Mesendoderm (in vitro differentiated cells): ENCODE data around the gene PRPS1L1.

Experiments
- DNase-seq: peaks from one replicate; pipeline ENCODE4 v3.0.0; 2013
- H2AK5ac ChIP-seq: 2 replicates; pipeline ENCODE4 v1.6.1; 2013; ENCODE audit warnings: low read length, inconsistent platforms
- H2BK120ac ChIP-seq: 2 replicates; pipeline ENCODE4 v1.6.1; 2013; ENCODE audit warnings: low read depth, mild to moderate bottlenecking, low read length, moderate library complexity, mixed read lengths
- H2BK15ac ChIP-seq: replicated peaks from 2 replicates; pipeline ENCODE4 v1.6.1; 2013; ENCODE audit warnings: low read depth, mild to moderate bottlenecking, moderate library complexity
- H2BK5ac ChIP-seq: 2 replicates; pipeline ENCODE4 v1.6.1; 2013; ENCODE audit warnings: low read length, inconsistent platforms
- H3K18ac ChIP-seq: 2 replicates; pipeline ENCODE4 v1.6.1; 2013; ENCODE audit warnings: mild to moderate bottlenecking, low read length, mixed read lengths
- H3K23ac ChIP-seq: one replicate; pipeline ENCODE4 v1.6.1; 2013; ENCODE audit warnings: low read length
- H3K27ac ChIP-seq: 2 replicates; pipeline ENCODE4 v1.5.1; 2013; ENCODE audit warnings: low read depth, mild to moderate bottlenecking, inconsistent platforms, low read length, moderate library complexity
- H3K27me3 ChIP-seq: 2 replicates; pipeline ENCODE4 v1.6.1; 2013; ENCODE audit warnings: low read length, control low read depth, mild to moderate bottlenecking, inconsistent platforms; ENCODE audit not compliant: insufficient read depth, poor library complexity
- H3K36me3 ChIP-seq: 2 replicates; pipeline ENCODE4 v1.6.1; 2013; ENCODE audit warnings: low read length, inconsistent platforms; ENCODE audit not compliant: control insufficient read depth, insufficient read depth
- H3K4ac ChIP-seq: one replicate; pipeline ENCODE4 v1.6.1; 2013; ENCODE audit warnings: low read depth, mild to moderate bottlenecking, low read length, moderate library complexity
- H3K4me1 ChIP-seq: 2 replicates; pipeline ENCODE4 v1.6.1; 2013; ENCODE audit warnings: low read depth, low read length, inconsistent platforms; ENCODE audit not compliant: control insufficient read depth
- H3K4me2 ChIP-seq: 2 replicates; pipeline ENCODE4 v1.6.1; 2013; ENCODE audit warnings: low read length
- H3K4me3 ChIP-seq: 2 replicates; pipeline ENCODE4 v1.5.1; 2013; ENCODE audit warnings: mild to moderate bottlenecking, low read length
- H3K56ac ChIP-seq: one replicate; pipeline ENCODE4 v1.6.1; 2013; ENCODE audit warnings: low read length
- H3K79me1 ChIP-seq: 2 replicates; pipeline ENCODE4 v1.6.1; 2013; ENCODE audit warnings: low read length, inconsistent platforms
- H3K79me2 ChIP-seq: 2 replicates; pipeline ENCODE4 v1.6.1; 2013; ENCODE audit warnings: mild to moderate bottlenecking, low read length; ENCODE audit not compliant: control insufficient read depth, insufficient read depth
- H3K9ac ChIP-seq: 2 replicates; pipeline ENCODE4 v1.6.1; 2013; ENCODE audit warnings: low read length, inconsistent platforms
- H4K5ac ChIP-seq: one replicate; pipeline ENCODE4 v1.6.1; 2013; ENCODE audit warnings: low read length
- H4K8ac ChIP-seq: one replicate; pipeline ENCODE4 v1.6.1; 2013; ENCODE audit warnings: low read depth, mild to moderate bottlenecking, control low read depth, low read length, moderate library complexity
- WGBS: extraction: QIAGEN DNeasy Blood & Tissue Kit; methylation state at CpG from one replicate; pipeline ENCODE4 v1.1.7; 2013; ENCODE audit warnings: low lambda C conversion rate, missing lambda C conversion rate; ENCODE audit not compliant: insufficient coverage; ENCODE audit errors: extremely low coverage; 5-methylcytosine and 5-hydroxymethylcytosine counted together

Gene PRPS1L1

GRCh38 chr7:18041191-18041590 lies 13.5 kb upstream of the PRPS1L1 start:
- Histone ChIP-seq H3K27me3 (no peaks in the 10 kb centered on the region), H3K4ac (no peak overlapping the region), H4K5ac (no peak overlapping the region), H3K4me2 (no peak overlapping the region), H3K23ac (no peak overlapping the region), H3K18ac (no peak overlapping the region), H2BK120ac (no peak overlapping the region), H3K4me1 (no peaks in the 10 kb centered on the region), H3K79me2 (no peaks in the 10 kb centered on the region), H2AK5ac (no peak overlapping the region), H3K27ac (no peak overlapping the region), H3K79me1 (no peaks in the 10 kb centered on the region), H2BK5ac (no peak overlapping the region), H3K4me3 (no peak overlapping the region), H4K8ac (no peak overlapping the region), H3K56ac (no peak overlapping the region), H2BK15ac (no peak overlapping the region), H3K36me3 (no peaks in the 10 kb centered on the region), H3K9ac (no peak overlapping the region)
- no peak for DNase-seq

GRCh38 chr7:18040196-18040595 lies 12.6 kb upstream of the PRPS1L1 start:
- Histone ChIP-seq H3K36me3 (no peaks in the 10 kb centered on the region), H3K79me1 (no peaks in the 10 kb centered on the region), H4K5ac (no peak overlapping the region), H3K4ac (no peak overlapping the region), H3K79me2 (no peaks in the 10 kb centered on the region), H2BK15ac (no peak overlapping the region), H2BK5ac (no peak overlapping the region), H4K8ac (no peak overlapping the region), H3K23ac (no peak overlapping the region), H3K18ac (no peak overlapping the region), H3K4me3 (no peak overlapping the region), H3K56ac (no peak overlapping the region), H3K27ac (no peak overlapping the region), H3K9ac (no peak overlapping the region), H2BK120ac (no peak overlapping the region), H2AK5ac (no peak overlapping the region), H3K27me3 (no peaks in the 10 kb centered on the region), H3K4me2 (no peak overlapping the region), H3K4me1 (no peaks in the 10 kb centered on the region)
- DNase-seq = no peak
- no CpG with 5 or more reads among the region's 5 CpGs for WGBS

- H3K27ac ChIP-seq = no peak overlapping the region
- DNase-seq = no peak
- H3K9ac ChIP-seq = no peak overlapping the region
- H2BK120ac ChIP-seq = no peak overlapping the region
- no peaks in the 10 kb centered on the region for H3K79me2 ChIP-seq
- H2AK5ac ChIP-seq = no peak overlapping the region
- no peak overlapping the region for H4K5ac ChIP-seq
- H3K4me3 ChIP-seq = no peak overlapping the region
- no peak overlapping the region for H2BK5ac ChIP-seq
- H3K23ac ChIP-seq = no peak overlapping the region
- H3K4ac ChIP-seq = no peak overlapping the region
- H3K56ac ChIP-seq = no peak overlapping the region
- H2BK15ac ChIP-seq = no peak overlapping the region
- H4K8ac ChIP-seq = no peak overlapping the region
- no peaks in the 10 kb centered on the region for H3K4me1 ChIP-seq
- H3K79me1 ChIP-seq = no peaks in the 10 kb centered on the region
- H3K4me2 ChIP-seq = no peak overlapping the region
- H3K18ac ChIP-seq = no peak overlapping the region
- no peaks in the 10 kb centered on the region for H3K27me3 ChIP-seq
- no peaks in the 10 kb centered on the region for H3K36me3 ChIP-seq
Measured at GRCh38 chr7:18038382-18038781, 10.7 kb upstream of the PRPS1L1 start.

GRCh38 chr7:18037609-18038008 lies 10.0 kb upstream of the PRPS1L1 start:
- Histone ChIP-seq H3K4ac (no peak overlapping the region), H4K8ac (no peak overlapping the region), H3K18ac (no peak overlapping the region), H4K5ac (no peak overlapping the region), H3K4me1 (no peaks in the 10 kb centered on the region), H3K23ac (no peak overlapping the region), H2BK5ac (no peak overlapping the region), H3K79me2 (no peaks in the 10 kb centered on the region), H3K79me1 (no peaks in the 10 kb centered on the region), H2BK120ac (no peak overlapping the region), H3K9ac (no peak overlapping the region), H3K27me3 (no peaks in the 10 kb centered on the region), H3K56ac (no peak overlapping the region), H2AK5ac (no peak overlapping the region), H2BK15ac (no peak overlapping the region), H3K36me3 (no peaks in the 10 kb centered on the region), H3K4me3 (no peak overlapping the region), H3K27ac (no peak overlapping the region), H3K4me2 (no peak overlapping the region)
- DNase-seq = no peak
- no CpG with 5 or more reads among the region's 3 CpGs for WGBS

GRCh38 chr7:18036783-18037182 lies 9.1 kb upstream of the PRPS1L1 start:
- H3K18ac ChIP-seq = no peak overlapping the region
- H2BK120ac ChIP-seq = no peak overlapping the region
- no peak overlapping the region for H2AK5ac ChIP-seq
- H3K79me1 ChIP-seq = no peaks in the 10 kb centered on the region
- no peak overlapping the region for H3K27ac ChIP-seq
- no peaks in the 10 kb centered on the region for H3K27me3 ChIP-seq
- no peak overlapping the region for H3K4me3 ChIP-seq
- H2BK15ac ChIP-seq = no peak overlapping the region
- no peaks in the 10 kb centered on the region for H3K36me3 ChIP-seq
- no peak overlapping the region for H3K9ac ChIP-seq
- H4K5ac ChIP-seq = no peak overlapping the region
- H3K4me2 ChIP-seq = no peak overlapping the region
- H3K4ac ChIP-seq = no peak overlapping the region
- no peak for DNase-seq
- no peak overlapping the region for H2BK5ac ChIP-seq
- H3K56ac ChIP-seq = no peak overlapping the region
- H3K23ac ChIP-seq = no peak overlapping the region
- no CpG with 5 or more reads among the region's 3 CpGs for WGBS
- H3K4me1 ChIP-seq = no peaks in the 10 kb centered on the region
- no peaks in the 10 kb centered on the region for H3K79me2 ChIP-seq
- no peak overlapping the region for H4K8ac ChIP-seq

GRCh38 chr7:18030758-18031157 lies 3.1 kb upstream of the PRPS1L1 start:
- H3K79me2 ChIP-seq = no peaks in the 10 kb centered on the region

More at GRCh38 chr7:18030758-18031157, 3.1 kb upstream of the PRPS1L1 start:
- H3K56ac ChIP-seq = no peak overlapping the region
- H4K5ac ChIP-seq = no peak overlapping the region
- H4K8ac ChIP-seq = no peak overlapping the region
- no peaks in the 10 kb centered on the region for H3K4me1 ChIP-seq
- H3K27ac ChIP-seq = no peak overlapping the region
- H2AK5ac ChIP-seq = no peak overlapping the region
- no peak overlapping the region for H3K23ac ChIP-seq
- no peak overlapping the region for H2BK15ac ChIP-seq
- no peaks in the 10 kb centered on the region for H3K36me3 ChIP-seq
- H3K27me3 ChIP-seq = no peaks in the 10 kb centered on the region
- no peak overlapping the region for H3K9ac ChIP-seq
- H3K4me2 ChIP-seq = no peak overlapping the region
- no peak overlapping the region for H2BK120ac ChIP-seq
- no peak overlapping the region for H3K4me3 ChIP-seq
- no CpG with 5 or more reads among the region's 1 CpG for WGBS
- no peak overlapping the region for H3K4ac ChIP-seq
- no peaks in the 10 kb centered on the region for H3K79me1 ChIP-seq
- no peak overlapping the region for H2BK5ac ChIP-seq
- H3K18ac ChIP-seq = no peak overlapping the region
- no peak for DNase-seq
